Suprapubic skin (tissue), 3 donors: ENCODE results near the gene LPIN3.

Experiments
- CTCF ChIP-seq, 2 donors: fragments of 200-600 bp in 1 of 2; fragments of 450-650 bp in 1 of 2; sonication (generic) in 1 of 2; IDR thresholded peaks; one replicate each; pipeline ENCODE4 v1.5.1; 2016 to 2019; ENCODE audit warnings: antibody characterized with exemption in 2 of 2, mild to moderate bottlenecking in 1 of 2, moderate library complexity in 1 of 2
- POLR2A ChIP-seq, 2 donors: fragments of 450-650 bp; IDR thresholded peaks; one replicate each; pipeline ENCODE4 v1.6.1; 2017; ENCODE audit warnings: antibody characterized with exemption in 2 of 2, mild to moderate bottlenecking in 2 of 2, moderate library complexity in 2 of 2

DNA sequence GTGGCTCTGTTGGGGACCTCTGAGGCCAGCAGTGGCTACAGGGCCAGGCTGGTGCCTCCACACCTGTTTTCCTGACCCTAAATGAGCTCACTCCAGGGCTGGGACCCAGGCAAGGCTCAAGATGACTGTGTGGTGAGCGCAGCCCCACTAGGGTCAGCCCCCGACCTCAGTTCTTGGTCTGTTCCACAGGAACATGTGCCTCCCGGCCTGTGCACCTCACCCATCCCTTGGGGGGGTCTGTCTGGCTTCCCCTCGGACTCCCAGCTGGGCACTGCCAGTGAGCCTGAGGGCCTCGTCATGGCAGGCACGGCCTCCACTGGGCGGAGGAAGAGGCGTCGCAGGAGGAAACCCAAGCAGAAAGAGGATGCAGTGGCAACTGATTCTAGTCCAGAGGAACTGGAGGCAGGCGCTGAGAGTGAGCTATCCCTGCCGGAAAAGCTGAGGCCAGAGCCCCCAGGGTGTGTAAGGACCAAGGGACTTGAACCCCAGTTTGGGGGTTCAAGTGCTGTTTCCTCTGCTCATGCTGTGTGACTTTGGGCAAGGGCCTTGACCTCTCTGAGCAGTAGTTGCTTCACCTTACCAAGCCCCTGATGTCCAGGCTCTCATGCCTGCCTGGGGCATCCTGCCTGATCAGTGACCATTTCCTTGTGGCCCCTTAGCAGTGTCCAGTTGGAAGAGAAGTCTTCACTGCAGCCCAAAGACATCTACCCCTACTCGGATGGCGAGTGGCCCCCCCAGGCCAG lies 8.0 kb downstream of the LPIN3 start:
- TF ChIP-seq POLR2A (IDR thresholded peaks at IDR 0.05) (no peak), CTCF (IDR thresholded peaks at IDR 0.05) (no peak)
